GM10847 (cell line): ENCODE data around the gene DDX23.

Experiments used
- POLR2A ChIP-seq: IDR thresholded peaks from 2 replicates; pipeline ENCODE4 v1.6.1; 2011; ENCODE audit not compliant: insufficient read length; ENCODE audit errors: extremely low read depth

Gene DDX23

GRCh38 chr12:48831257-48831656 is 20.7 kb downstream of the DDX23 start:
- TF ChIP-seq POLR2A, result no peak

- TF ChIP-seq POLR2A, result no peak
These were observed 23.0 kb downstream of the DDX23 start for GRCh38 chr12:48828841-48829575.

DNA sequence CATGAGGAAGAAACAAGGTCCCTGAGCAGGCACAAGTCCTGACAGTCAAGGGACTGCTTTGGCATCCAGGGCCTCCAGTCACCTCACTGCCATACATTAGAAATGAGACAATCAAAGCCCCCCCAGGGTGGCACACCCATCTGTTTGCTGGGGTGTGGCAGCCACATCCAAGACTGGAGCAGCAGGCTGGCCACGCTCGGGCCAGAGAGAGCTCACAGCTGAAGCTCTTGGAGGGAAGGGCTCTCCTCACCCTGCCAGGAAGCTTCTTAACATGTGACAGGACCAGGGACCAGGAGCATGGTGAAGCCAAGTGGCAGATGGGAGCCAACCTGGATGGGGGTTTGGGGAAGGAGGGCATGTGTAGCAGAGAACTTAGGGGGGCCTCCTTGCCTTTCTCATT is 23.7 kb downstream of the DDX23 start:
- no peak for TF ChIP-seq POLR2A

GRCh38 chr12:48827513-48828096 is 24.4 kb downstream of the DDX23 start:
- TF ChIP-seq POLR2A, result no peak

DNA sequence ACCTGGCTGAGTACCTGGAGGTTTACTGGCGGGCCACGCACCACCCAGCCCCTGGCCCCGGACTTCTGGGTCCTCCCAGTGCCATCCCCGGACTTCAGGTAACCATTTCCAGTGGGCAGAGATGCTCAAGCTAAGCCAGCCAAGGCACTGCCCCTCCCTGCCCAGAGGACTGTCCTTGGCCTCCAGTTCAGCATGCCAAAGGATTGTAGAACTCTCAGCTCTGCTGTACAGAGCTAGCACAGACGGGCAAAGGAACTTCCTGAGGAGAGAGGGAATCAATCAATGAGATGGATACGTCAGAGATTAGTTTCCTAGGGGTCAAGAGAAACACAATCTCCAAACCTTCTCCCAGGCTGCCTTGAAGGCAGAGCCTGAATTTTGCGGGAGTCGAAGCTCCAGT is 24.9 kb downstream of the DDX23 start:
- no peak for TF ChIP-seq POLR2A

- no peak for TF ChIP-seq POLR2A
These were observed 25.6 kb downstream of the DDX23 start for GRCh38 chr12:48826209-48826855.

DNA sequence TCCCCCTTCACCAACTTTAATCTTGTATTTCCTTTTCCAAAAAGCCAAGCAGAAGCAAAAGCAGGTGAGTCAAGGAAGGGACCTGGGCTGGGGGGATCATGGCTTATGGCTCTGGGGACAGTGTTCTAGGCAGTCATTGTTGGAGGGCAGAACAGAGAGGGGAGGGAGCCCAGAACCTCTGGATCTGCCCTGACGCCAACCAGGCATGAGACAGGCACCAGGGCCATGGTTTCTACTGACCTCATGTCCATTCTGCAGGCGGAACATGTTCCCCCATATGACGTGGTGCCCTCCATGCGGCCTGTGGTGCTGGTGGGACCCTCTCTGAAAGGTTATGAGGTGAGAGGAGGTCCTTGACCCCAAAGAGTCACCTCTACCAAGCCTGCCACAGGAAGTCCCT is 27.1 kb downstream of the DDX23 start:
- TF ChIP-seq POLR2A, result no peak

- TF ChIP-seq POLR2A, result no peak
These were observed 27.9 kb downstream of the DDX23 start for GRCh38 chr12:48824112-48824511.

- TF ChIP-seq POLR2A, result no peak
These were observed 28.7 kb downstream of the DDX23 start for GRCh38 chr12:48823281-48823680.

GRCh38 chr12:48822711-48823110 is 29.3 kb downstream of the DDX23 start:
- no peak for TF ChIP-seq POLR2A

- TF ChIP-seq POLR2A, result no peak
These were observed 29.8 kb downstream of the DDX23 start for GRCh38 chr12:48822139-48822538.

DNA sequence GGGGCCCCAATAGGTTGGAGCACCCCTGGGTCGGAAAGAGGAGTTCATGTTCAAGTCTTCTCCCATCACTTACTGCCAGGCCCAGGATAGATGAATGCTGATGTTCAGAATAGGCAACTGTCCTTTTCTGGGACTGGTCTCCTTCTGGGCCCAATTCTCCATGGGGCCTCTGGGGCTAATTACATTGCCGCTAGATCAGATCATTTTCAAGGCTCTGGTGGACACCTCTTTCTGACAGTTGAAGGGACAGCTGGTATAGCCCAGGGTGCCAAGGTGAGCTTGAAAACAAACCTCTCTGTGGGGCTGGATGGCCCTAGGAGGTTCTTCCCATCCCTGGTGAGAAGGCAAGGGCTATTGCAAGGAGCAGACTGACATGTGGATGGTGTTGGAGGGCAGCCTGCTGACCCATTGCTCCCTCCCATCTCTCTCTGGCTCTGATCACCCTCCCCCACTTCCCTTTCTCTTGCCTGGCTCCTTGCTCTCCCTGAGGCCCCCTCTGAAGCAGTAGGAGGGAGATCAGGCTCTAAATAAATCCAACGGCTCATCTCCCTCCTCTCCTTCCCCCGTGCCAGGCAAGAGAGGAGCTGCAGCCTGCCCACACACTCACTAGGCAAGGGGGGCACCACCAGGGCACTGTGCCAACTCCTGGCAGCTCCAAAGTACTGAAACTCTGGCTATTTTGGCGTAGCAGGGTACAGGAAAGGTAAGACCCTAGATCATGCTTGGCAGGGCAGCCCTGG is 31.8 kb downstream of the DDX23 start:
- no peak for TF ChIP-seq POLR2A

DNA sequence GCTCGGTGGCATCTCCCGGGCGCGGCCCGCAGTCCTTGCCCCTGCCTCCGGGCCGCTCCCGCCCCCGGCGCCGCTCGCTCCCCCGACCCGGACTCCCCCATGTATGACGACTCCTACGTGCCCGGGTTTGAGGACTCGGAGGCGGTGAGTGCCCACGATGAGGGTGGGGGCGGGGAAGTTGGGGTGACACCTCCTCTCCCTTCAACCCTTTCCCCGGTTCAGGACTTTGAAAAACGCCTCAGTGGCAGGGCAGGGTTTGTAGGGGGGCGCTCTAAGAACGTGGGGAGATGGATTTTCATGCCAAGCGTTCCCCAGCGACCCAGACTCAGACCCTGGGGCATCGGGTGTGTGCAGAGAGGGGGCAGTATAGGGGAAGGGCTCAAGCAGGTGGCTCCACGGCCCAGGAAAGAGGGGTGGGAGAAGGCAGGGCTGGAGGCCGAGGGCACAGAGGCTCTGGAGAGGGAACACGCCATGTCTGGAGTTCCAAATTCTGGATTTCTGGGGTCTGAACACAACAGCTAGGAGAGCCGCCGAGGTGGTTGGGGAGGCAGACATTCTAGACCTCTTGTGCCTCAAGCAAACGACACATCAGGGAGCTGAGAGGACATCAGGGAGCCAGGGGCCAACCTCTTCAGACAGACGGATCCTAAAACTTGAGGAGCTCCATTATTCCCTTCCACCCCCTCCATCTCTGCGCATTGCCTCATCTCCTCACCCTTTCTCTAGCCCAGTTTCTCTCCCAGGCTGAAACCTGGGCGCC is 33.0 kb downstream of the DDX23 start:
- TF ChIP-seq POLR2A, result no peak

DNA sequence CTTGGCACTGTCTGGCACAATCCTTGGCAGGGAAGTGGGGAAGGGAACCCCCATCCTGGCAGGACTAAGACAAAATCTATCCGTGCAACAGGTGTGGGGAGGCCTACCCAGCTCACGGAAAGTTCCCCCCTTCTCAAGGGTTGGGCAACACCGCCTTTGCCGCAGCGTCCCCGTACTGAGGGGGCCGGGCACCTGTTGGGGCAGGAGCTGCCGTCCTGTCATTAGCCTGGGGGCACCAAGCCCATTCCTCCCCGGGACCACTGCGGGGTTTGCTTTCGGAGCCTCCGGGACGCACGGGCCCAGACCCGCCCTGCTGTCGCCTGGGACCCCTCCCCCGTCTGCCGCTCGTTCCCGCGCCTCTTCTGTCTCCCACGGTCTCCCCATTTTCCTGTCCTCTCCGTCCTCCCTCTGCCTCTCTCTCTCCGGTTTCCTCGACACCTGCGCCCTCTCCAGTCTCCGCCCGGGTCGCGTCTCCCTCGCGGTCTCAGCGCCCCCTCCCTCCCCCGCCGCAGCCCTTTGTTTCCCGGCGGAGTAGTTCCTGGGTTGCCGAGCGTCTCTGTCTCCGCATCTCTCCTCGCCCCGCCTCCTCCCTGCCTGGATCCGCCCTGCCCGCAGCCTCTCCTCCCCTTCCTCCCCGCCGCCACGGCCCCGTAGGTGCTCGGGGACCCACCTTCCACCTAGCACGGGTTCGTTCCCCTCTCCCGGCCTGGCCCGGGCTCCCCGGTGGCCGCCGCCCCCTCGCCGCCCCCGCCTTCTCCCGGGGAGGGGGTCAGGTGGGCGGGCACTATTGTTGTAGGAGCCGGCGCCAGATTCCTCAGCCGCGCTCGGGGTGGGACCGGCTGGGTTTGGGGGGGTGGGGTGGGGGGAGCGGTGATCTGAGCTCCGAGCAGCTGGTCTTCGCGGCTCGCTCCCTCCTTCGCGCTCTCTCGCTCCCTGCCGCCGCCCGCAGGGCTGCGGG is 33.8 kb downstream of the DDX23 start, which contains the start of gene CACNB3:
Gene CACNB3 (plus strand): TSS at position 624 of the 958 bp plus-strand sequence. CDS start 434 bp downstream, outside the sequence.
- TF ChIP-seq POLR2A, result peak; percentile 22

DNA sequence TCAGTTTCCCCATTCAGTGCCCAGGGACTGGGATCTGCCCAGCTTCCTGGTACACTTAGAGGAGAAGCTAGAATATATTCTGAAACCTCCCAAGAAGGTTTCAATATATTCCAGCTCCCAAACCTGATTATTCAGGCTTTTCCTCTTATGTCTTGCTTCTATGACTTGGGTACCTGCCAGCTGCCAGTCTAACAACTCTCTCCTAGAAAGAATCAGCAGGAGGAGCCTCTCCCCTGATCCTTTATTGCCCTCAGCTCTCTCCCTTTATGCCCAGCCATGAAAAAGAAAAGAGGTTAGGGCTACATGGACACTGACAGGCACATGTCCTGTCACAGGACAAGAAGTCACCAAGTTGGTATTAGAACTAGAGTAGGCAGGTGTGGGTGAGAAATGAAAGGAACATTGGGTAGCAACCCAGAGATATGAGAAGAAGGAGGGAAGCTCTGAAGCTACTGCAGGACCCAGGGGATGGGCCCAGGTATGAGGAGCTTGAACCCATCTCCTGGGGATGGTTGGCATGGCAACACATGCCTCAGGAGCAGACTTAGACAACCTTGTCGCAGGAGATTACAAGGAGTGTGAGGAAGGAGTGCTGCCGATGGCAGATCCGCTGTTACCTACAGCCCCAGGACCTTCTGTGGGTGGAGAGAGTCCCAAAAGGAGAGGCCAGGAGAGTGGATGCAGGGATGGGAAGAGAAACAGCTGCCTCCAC is 35.7 kb downstream of the DDX23 start:
- no peak for TF ChIP-seq POLR2A
